ENCODE data around the gene ARRB1.

Gene ARRB1

GRCh38 chr11:75273411-75274391 is 77.8 kb downstream of the ARRB1 start:
- DNase-seq: no peak

- no peak for DNase-seq
Observed at GRCh38 chr11:75272821-75273301, 78.6 kb downstream of the ARRB1 start.

GRCh38 chr11:75272391-75272790 is 79.1 kb downstream of the ARRB1 start:
- DNase-seq: no peak

GRCh38 chr11:75271730-75272129 is 79.7 kb downstream of the ARRB1 start:
- no peak for DNase-seq

GRCh38 chr11:75270896-75271418 is 80.5 kb downstream of the ARRB1 start:
- no peak for DNase-seq

- no peak for DNase-seq
Observed at GRCh38 chr11:75269896-75270295, 81.6 kb downstream of the ARRB1 start.

- DNase-seq: no peak
Observed at GRCh38 chr11:75269367-75269660, 82.1 kb downstream of the ARRB1 start.

- DNase-seq: no peak
Observed at GRCh38 chr11:75268626-75269366, 82.7 kb downstream of the ARRB1 start.

GRCh38 chr11:75267171-75267970 is 84.1 kb downstream of the ARRB1 start:
- DNase-seq: no peak

- DNase-seq: peak; percentile 10 to 38
Observed at GRCh38 chr11:75265851-75266531, 85.5 kb downstream of the ARRB1 start.

GRCh38 chr11:75264971-75265370 is 86.5 kb downstream of the ARRB1 start:
- DNase-seq: no peak

- no peak for DNase-seq
Observed at GRCh38 chr11:75264356-75264755, 87.1 kb downstream of the ARRB1 start.

GRCh38 chr11:75263944-75264349 is 87.5 kb downstream of the ARRB1 start:
- peak; percentile 43 to 54 for DNase-seq

- no peak for DNase-seq
Observed at GRCh38 chr11:75262961-75263852, 88.3 kb downstream of the ARRB1 start.

GRCh38 chr11:75262436-75262835 is 89.0 kb downstream of the ARRB1 start:
- no peak for DNase-seq

GRCh38 chr11:75261902-75262361 is 89.5 kb downstream of the ARRB1 start:
- no peak for DNase-seq

- no peak for DNase-seq
Observed at GRCh38 chr11:75260396-75261170, 90.9 kb downstream of the ARRB1 start.

- no peak for DNase-seq
Observed at GRCh38 chr11:75254326-75254725, 97.1 kb downstream of the ARRB1 start.

GRCh38 chr11:75249704-75250103 is 101.8 kb downstream of the ARRB1 start:
- DNase-seq: no peak

GRCh38 chr11:75248924-75249256 is 102.6 kb downstream of the ARRB1 start:
- no peak for DNase-seq
